Caco-2 (cell line): ENCODE results near the gene BABAM2. TPM values are rescaled to one million over a fixed set of nuclear protein-coding genes. Genes with fewer than 3 reads are reported as not detected.

Source experiments
- BruUV-seq: library from RNA; stranded (reverse); fragments of 400-500 nt; replicated peaks from 2 replicates; lab custom pipeline; 2021; lab: Mats Ljungman, UMichigan
- CTCF ChIA-PET: fragments of 300-600 bp; sonication (Branson Sonifier 250); formaldehyde crosslinking; loops from one replicate; lab custom pipeline; 2022; ENCODE audit warnings: antibody characterized with exemption; lab: Charles Lee
- POLR2A ChIA-PET: fragments of 300-600 bp; sonication (Branson Sonifier 250); formaldehyde crosslinking; loops from one replicate; lab custom pipeline; 2022; ENCODE audit warnings: antibody characterized with exemption; lab: Charles Lee
- DNase-seq, 2 experiments: peaks; one replicate each; pipeline versions ENCODE4 v3.0.0 to v3.0.0-alpha.2; 2020 to 2022
- H3K27me3 ChIP-seq: replicated peaks from 2 replicates; pipeline ENCODE4 v1.6.0; 2011; ENCODE audit warnings: low read length; ENCODE audit not compliant: control insufficient read depth, insufficient read depth
- H3K36me3 ChIP-seq: 2 replicates; pipeline ENCODE4 v1.5.1; 2011; ENCODE audit warnings: low read length; ENCODE audit not compliant: control insufficient read depth, insufficient read depth
- H3K4me1 ChIP-seq: fragments of 250-450 bp; sonication (Bioruptor Pico); 2 replicates; pipeline ENCODE4 v1.5.1; 2020; ENCODE audit warnings: mild to moderate bottlenecking
- H3K4me3 ChIP-seq: 2 replicates; pipeline ENCODE4 v1.5.1; 2011; ENCODE audit warnings: low read depth, mild to moderate bottlenecking, control low read depth, low read length
- H3K9me3 ChIP-seq: fragments of 250-450 bp; sonication (Bioruptor Pico); 2 replicates; pipeline ENCODE4 v1.5.1; 2020; ENCODE audit warnings: mild to moderate bottlenecking, moderate library complexity
- H3K27ac Mint-ChIP-seq: one replicate; pipeline ENCODE4 v1.8.0; 2022; ENCODE audit warnings: mixed read lengths; ENCODE audit not compliant: unreplicated experiment
- H3K27me3 Mint-ChIP-seq: one replicate; pipeline ENCODE4 v1.8.0; 2022; ENCODE audit warnings: mixed read lengths; ENCODE audit not compliant: insufficient read depth, unreplicated experiment
- H3K36me3 Mint-ChIP-seq: one replicate; pipeline ENCODE4 v1.8.0; 2022; ENCODE audit warnings: mild to moderate bottlenecking, mixed read lengths; ENCODE audit not compliant: insufficient read depth, unreplicated experiment
- H3K4me1 Mint-ChIP-seq: one replicate; pipeline ENCODE4 v1.8.0; 2022; ENCODE audit warnings: low read depth, mixed read lengths; ENCODE audit not compliant: unreplicated experiment
- H3K4me3 Mint-ChIP-seq: one replicate; pipeline ENCODE4 v1.8.0; 2022; ENCODE audit warnings: mild to moderate bottlenecking, moderate library complexity, mixed read lengths; ENCODE audit not compliant: unreplicated experiment
- H3K9me3 Mint-ChIP-seq: one replicate; pipeline ENCODE4 v1.8.0; 2022; ENCODE audit warnings: mixed read lengths; ENCODE audit not compliant: unreplicated experiment
- CTCF ChIP-seq, 2 experiments: fragments of 200-600 bp in 1 of 2; IDR thresholded peaks; 1 replicate in 1 of 2; 2 replicates in 1 of 2; pipeline versions ENCODE4 v1.5.1 to v1.8.0; 2011 to 2022; ENCODE audit warnings: antibody characterized with exemption in 1 of 2, control low read depth in 1 of 2, inconsistent platforms in 1 of 2, low read depth in 1 of 2, low read length in 1 of 2, mild to moderate bottlenecking in 1 of 2, moderate library complexity in 1 of 2; ENCODE audit not compliant: insufficient read depth in 1 of 2, severe bottlenecking in 1 of 2, unreplicated experiment in 1 of 2
- intact Hi-C: fragments of 100-400 bp; cut with micrococcal nuclease; formaldehyde crosslinking; loops from one replicate; pipeline ENCODE4 v1.10.0; 2022; ENCODE audit not compliant: unreplicated experiment
- total RNA-seq: library from RNA; stranded (reverse); gene quantifications from 2 replicates; pipeline ENCODE4 v1.2.3, GENCODE V29; 2022

BABAM2 gene
- total RNA-seq, 1 experiment from 2014 or later = 57.3 TPM

DNA sequence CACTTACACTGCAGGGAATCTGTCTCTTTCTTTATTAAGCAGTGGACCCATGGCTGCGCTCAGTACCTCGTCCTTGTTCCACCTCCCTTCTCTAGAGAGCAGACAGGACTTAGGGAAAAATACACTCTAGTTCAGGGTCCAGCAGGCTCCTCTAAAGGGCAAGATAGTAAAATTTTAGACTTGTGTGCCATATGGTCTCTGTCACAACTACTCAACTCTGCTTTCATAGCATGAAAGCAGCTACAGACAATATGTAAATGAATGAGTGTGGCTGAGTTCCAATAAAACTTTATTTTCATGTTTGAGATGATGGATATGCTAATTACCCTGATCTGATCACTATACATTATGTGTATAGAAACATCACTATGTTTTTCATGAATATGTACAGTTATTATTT is 163.1 kb downstream of the BABAM2 start:
- H3K27ac Mint-ChIP-seq = no peak overlapping the region
- no peak for DNase-seq
- intact Hi-C loops = no loop called here
- no peak for TF ChIP-seq CTCF (IDR thresholded peaks at IDR 0.05; ENCODE audit: insufficient read depth in 1 of 2, low read depth in 1 of 2, low read length in 1 of 2, severe bottlenecking in 1 of 2, unreplicated experiment in 1 of 2)
- no peaks in the 10 kb centered on the region for H3K27me3 Mint-ChIP-seq
- no peak overlapping the region for H3K4me3 Mint-ChIP-seq
- H3K4me1 ChIP-seq = no peaks in the 10 kb centered on the region
- no peaks in the 10 kb centered on the region; the same call in 1 of the 2 replicates for H3K27me3 ChIP-seq
- ChIA-PET CTCF (no interaction called here), POLR2A (no interaction called here)
- H3K4me1 Mint-ChIP-seq = no peaks in the 10 kb centered on the region
- no peaks in the 10 kb centered on the region for H3K9me3 Mint-ChIP-seq
- H3K36me3 ChIP-seq = no peaks in the 10 kb centered on the region
- no TSS peak for BruUV-seq
- H3K9me3 ChIP-seq = no peaks in the 10 kb centered on the region
- H3K36me3 Mint-ChIP-seq = no peaks in the 10 kb centered on the region
- no peak overlapping the region for H3K4me3 ChIP-seq

DNA sequence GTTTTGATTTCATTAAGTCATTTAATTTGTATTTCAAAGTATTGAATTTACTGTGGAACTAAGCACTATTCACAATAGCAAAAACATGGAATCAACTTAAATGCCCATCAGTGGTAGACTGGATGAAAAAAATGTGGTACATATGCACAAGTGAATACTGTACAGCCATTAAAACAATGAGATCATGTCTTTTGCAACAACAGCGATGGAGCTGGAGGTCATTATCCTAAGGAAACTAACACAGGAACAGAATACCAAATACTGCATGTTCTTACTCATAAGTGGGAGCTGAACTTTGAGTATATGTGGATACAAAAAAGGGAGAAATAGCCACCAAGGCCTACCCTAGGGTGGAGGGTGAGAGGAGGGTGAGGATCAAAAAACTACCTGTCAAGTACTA is 164.4 kb downstream of the BABAM2 start:
- H3K4me3 ChIP-seq = no peak overlapping the region
- H3K9me3 ChIP-seq = no peaks in the 10 kb centered on the region
- H3K4me1 Mint-ChIP-seq = no peaks in the 10 kb centered on the region
- H3K27me3 Mint-ChIP-seq = no peaks in the 10 kb centered on the region
- H3K9me3 Mint-ChIP-seq = no peaks in the 10 kb centered on the region
- H3K4me3 Mint-ChIP-seq = no peak overlapping the region
- DNase-seq = no peak
- no peaks in the 10 kb centered on the region; the same call in 1 of the 2 replicates for H3K27me3 ChIP-seq
- no peaks in the 10 kb centered on the region for H3K36me3 Mint-ChIP-seq
- no peak overlapping the region for H3K27ac Mint-ChIP-seq
- BruUV-seq = no TSS peak
- no peaks in the 10 kb centered on the region for H3K36me3 ChIP-seq
- CTCF ChIA-PET = no interaction called here
- POLR2A ChIA-PET = no interaction called here
- intact Hi-C loops = no loop called here
- H3K4me1 ChIP-seq = no peaks in the 10 kb centered on the region
- TF ChIP-seq CTCF (IDR thresholded peaks at IDR 0.05; ENCODE audit: insufficient read depth in 1 of 2, low read depth in 1 of 2, low read length in 1 of 2, severe bottlenecking in 1 of 2, unreplicated experiment in 1 of 2) = no peak

- Histone ChIP-seq H3K27me3 (no peaks in the 10 kb centered on the region; the same call in 1 of the 2 replicates), H3K4me1 (no peaks in the 10 kb centered on the region), H3K36me3 (no peaks in the 10 kb centered on the region), H3K4me3 (no peak overlapping the region), H3K9me3 (no peaks in the 10 kb centered on the region)
- Mint-ChIP-seq H3K36me3 (no peaks in the 10 kb centered on the region), H3K9me3 (no peaks in the 10 kb centered on the region), H3K27me3 (no peaks in the 10 kb centered on the region), H3K4me3 (no peak overlapping the region), H3K4me1 (no peaks in the 10 kb centered on the region), H3K27ac (no peak overlapping the region)
- no peak for TF ChIP-seq CTCF (IDR thresholded peaks at IDR 0.05; ENCODE audit: insufficient read depth in 1 of 2, low read depth in 1 of 2, low read length in 1 of 2, severe bottlenecking in 1 of 2, unreplicated experiment in 1 of 2)
- no TSS peak for BruUV-seq
- ChIA-PET POLR2A (no interaction called here), CTCF (no interaction called here)
- intact Hi-C loops = no loop called here
- DNase-seq = no peak
These were observed 164.9 kb downstream of the BABAM2 start for GRCh38 chr2:28055325-28055970.
